ENCODE measurements around the gene EPHA5.

Gene EPHA5

DNA sequence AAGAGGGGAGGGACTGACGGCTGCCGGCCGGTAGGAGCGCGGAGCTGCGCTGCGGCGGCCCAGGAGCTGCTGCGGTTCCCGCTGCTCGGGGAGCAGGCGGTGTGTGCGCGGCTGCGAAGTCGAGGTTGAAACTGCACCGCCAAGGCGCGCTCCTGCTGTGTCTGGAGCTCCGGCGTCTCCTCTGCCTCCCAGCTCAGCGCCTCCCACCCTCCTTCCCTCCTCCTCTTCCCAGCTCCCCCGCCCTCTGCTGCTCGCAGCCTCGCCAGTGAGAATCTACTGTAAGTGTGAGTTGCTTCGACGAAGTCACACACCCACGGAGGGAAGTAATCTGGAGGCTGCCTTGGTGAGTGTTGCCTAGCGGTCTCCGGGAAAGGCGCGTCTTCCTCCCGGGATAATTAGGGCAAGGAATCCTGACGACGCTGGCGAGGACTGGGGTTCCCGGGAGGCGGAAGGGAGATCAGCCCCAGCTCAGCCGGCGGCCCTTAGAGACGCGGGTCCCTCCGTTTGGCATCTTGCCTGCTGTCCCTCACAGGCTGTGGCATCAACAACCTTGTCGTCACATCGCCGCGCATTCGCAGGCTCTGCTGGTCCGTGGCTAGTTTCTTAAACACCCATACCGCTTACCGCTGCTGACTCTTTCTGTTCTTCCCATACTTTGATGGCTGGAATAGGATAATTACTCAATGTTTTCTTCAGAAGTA, at the start of gene EPHA5:
Gene EPHA5 (minus strand): TSS at position 159 of the 701 bp plus-strand sequence. CDS start 747 bp downstream, outside the sequence.
- DNase-seq: peak; percentile 67

GRCh38 chr4:65719635-65720034, 49.3 kb upstream of the EPHA5 start:
- DNase-seq: no peak

- no peak for DNase-seq
Measured at GRCh38 chr4:65698631-65699030, 28.3 kb upstream of the EPHA5 start.

DNA sequence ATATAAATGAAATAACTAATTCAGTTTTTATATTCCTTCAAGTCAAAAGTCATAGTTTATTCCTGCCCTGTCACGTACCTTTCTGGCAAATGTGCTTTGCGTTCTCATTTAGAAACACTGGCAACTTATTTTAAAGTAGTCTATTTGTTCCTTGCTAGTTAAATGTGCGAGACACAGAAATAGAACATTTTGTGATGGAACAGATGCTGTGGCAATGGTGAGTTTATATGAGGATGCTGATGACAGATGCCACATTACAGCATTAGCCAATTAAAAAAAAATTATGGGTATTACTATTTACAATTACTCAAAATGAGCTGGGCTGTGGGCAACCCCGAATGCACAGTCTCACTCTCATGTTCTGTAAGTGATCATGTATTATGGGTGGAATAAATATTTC, 26.1 kb upstream of the EPHA5 start:
- DNase-seq: no peak

GRCh38 chr4:65671372-65671771, 1.1 kb upstream of the EPHA5 start:
- DNase-seq: no peak

- DNase-seq: no peak
Measured at GRCh38 chr4:65670020-65670330, 314 bp downstream of the EPHA5 start.

DNA sequence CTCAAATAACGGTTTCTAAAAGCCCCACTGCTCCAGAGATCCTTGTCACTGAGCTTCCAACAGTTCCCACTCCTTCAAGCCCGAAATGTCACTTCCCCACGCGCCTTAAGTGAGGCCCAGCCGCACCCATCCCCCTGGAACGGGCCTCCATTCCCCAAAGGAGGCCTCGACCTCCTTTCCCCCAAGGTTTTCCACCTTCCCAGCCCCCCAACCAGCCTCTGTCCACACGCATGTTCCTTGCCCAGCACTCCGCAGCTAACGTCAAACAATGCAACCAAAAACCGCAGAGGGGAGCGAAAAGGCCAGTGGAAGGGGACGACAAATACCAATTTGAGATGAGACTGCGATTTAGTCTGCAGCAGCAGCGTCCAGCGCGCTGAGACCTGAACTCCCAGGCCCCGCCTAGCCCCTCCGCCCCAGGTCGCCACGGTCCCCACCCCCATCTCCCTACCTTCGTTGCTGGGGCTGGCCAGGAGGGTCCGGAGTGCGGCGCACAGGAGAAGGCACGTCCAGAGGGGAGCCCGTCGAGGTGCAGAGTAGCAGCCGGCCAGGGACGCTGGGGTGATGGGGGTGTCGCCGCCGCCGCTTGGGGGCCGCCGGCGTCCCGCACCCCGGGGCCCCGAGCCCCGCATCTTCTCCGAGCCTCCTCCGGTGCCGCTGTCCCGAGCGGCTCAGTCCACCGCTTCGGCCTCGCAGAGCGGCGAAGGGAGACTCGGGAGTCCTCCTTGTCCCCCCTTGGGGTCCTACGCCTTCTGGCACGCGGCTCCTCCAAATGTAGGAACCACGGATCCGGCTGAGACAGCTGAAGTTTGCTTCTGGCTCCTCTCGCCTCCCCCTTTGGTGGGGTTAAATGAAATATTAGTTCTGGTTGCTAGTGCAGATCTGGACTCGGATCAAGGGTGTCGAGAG, 924 bp downstream of the EPHA5 start:
- no peak for DNase-seq

DNA sequence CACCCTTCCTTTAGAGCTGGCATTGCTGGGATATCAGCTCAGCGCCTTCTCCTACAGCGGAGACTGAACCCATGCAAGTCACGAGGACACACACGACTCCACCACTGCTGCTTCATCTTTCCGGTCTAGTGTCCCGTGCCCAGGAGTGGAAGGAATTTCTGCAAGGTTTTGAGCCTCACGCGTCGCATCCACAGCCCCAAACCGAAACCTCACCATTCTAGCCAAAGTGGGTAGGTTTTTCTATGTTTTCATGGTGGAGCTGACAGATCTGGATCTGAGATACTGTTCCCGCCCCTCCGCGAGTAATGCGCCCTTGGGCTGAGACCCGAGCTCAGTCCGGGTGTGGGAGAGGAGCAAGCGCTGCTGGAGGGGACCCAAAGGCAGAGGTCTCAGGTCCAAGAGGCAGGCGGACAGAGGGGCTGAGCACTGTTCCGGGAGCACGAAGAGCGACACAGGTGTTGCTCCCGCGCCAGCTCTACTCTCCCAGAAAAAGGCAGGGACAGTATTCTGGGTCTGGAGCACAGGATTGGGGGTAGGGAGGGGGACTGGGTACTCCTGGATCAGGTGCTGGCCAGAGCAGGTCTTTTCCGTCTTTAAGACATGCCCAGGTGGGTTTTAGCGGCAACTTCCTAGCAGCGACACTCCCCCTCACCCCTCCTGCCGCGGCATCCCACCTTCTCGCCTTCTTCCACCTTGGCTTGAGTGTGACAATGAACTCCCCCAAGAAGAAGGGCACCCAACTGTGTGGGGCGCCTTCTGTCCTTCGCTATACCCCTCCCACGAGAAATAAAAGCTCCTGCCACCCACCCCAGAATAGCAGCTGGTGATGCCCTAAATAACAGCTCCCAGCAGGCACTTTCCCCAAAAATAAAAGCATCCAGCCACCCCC, 1.8 kb downstream of the EPHA5 start:
- DNase-seq: no peak

DNA sequence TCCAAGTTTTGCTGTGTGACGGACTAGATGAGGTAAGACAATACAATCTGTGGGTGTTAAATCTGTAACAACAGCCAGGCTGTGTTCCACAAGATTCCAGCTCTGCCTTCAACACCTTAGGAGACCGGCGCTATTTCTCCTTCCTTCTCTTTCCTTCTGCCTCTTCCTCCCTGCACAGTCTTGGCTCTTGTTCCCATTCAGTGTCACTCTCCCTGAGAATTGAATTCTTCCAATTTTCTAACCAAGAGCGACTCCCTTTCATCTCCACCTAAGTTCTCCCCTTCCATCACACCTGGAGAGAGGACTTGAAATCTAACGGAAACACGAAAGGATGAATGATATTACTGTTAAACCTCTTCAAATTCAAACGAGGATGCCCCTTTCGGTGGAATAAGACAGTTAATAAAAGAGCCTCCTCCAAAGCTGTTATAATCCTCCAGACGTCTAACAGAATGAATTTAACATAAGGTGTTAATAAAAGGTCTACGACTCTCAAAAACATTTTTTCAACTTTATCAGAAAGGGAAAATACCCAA, 2.7 kb downstream of the EPHA5 start:
- DNase-seq: no peak

- DNase-seq: peak; percentile 80
Measured at GRCh38 chr4:65665771-65666523, 4.3 kb downstream of the EPHA5 start.

DNA sequence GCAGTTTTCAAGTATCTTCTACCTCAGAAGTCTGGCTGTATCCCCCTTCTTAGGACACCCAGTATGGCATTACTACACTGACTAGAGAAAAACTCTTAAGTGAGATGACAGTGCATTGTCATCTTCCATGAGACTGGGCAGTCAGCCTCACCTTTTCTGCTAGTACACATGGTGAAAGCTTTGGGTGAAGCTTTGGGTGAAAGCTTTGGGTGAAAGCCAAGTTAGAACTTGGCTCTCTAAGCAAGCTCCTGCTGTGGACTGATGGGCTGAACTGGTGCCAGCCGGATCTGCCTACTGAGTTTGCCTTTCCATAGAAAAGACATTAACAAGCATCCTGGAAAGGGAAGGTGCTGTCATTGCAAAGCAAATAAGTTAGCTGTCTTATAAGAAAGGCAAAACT, 8.8 kb downstream of the EPHA5 start:
- peak; percentile 86 for DNase-seq

GRCh38 chr4:65658117-65658516, 12.2 kb downstream of the EPHA5 start:
- no peak for DNase-seq

DNA sequence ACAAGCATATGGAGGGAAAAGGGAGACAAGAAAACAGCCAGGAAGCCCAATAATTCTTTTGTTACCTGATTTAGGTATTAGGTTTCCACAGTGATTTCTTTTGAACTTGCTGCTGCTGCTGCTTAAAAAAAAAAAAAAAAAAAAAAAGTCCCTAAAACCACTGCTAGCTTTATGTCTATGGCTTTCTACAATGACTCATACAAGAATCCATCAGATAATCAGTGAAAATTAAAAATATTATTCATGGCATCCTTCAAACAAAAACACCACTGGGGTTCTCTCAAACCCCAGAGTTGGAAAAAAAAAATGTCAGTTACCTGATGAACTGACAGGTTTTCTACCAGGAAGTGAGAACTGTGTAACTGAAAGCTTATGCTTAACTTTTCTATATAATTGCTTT, 14.3 kb downstream of the EPHA5 start:
- DNase-seq: no peak

GRCh38 chr4:65654976-65655375, 15.3 kb downstream of the EPHA5 start:
- no peak for DNase-seq

GRCh38 chr4:65653740-65654361, 16.4 kb downstream of the EPHA5 start:
- no peak for DNase-seq

DNA sequence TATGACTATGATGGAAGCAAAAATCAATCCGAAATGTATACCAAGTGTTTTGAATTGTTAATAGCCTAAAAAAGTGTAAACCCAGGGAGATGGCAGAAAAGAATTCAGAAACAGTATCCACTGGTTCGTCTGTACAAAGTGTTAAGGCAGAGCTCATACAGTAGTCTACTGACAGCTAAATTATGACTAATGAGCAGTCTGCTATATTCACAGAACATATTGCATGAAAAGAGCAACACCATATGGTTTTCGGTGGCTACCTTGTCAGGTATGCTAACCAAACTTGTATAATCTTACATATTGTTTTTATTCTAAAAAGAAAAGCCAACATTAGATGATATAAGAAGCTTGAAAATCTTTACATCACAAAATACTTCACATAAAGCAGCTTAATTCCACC, 18.5 kb downstream of the EPHA5 start:
- DNase-seq: no peak

DNA sequence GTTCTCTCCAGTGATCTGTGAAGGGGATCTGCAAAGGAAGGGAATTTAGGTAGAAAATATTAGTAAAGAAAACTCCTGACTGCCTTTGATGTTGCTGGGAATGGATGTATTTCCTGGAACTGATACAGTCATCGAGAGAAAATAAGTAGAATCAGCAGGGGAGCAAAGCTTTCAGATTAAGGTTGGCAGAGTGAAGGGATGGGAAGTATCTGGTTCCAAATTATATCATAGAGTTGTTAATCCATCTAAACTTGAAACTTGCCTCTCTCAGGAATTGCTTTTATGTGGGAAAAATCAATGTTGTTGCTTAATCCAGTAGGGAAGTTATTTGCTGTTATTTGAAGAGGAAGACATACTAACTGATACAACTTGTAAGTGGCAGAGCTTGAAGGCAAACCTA, 19.3 kb downstream of the EPHA5 start:
- DNase-seq: no peak

DNA sequence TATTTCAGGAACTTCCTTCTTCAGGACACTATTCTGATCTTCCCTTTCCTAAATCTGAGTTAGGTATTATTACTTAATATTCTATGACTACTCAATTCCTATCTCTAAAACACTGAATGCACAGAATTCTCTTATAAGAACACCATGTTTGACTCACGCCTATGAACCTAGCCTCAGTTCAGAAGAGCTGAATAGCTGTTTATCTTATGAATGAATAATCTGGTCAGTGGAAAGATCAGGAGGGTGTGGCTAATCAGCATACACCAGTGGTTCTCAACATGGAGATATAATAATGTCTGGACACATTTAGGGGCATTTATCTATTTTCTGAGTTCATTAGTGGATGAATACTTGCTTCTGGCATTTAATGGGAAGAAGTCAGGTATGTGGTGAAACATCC, 24.2 kb downstream of the EPHA5 start:
- DNase-seq: no peak

- DNase-seq: no peak
Measured at GRCh38 chr4:65645185-65645584, 25.1 kb downstream of the EPHA5 start.

DNA sequence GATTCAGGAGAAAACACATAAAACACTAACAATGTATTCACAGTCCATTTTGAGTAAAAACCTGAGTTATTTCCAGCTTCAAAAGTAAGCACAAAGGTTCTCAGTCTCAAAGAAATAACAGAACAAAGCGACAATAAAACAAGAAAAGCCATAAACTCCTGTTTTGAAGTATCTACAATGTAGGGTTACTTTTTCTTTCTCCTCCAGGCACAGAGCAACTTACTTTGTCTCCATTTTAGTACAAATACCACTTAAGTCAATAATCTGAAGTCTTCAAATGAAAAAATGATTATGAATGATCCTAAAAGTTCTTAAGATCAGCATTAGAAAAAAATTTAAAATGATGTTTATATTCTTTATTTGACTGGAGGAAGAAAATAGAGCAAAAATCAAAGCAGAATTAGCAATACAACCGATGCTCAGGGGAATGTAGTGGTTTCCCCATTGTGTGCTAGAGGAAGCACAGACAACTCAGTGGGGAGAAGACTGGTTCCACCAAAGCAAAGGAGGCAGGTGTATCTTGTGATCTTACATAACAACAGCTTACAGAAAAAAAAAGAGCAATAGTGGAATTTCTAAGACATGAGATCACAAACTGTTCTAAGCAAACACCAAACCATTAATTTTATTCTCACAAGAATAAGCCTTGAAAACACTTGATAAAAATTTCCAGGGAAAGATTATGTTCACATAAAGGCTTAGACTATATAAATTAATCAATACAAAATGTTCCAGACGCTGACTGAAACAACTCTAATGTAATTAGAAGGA, 35.1 kb downstream of the EPHA5 start:
- DNase-seq: no peak

DNA sequence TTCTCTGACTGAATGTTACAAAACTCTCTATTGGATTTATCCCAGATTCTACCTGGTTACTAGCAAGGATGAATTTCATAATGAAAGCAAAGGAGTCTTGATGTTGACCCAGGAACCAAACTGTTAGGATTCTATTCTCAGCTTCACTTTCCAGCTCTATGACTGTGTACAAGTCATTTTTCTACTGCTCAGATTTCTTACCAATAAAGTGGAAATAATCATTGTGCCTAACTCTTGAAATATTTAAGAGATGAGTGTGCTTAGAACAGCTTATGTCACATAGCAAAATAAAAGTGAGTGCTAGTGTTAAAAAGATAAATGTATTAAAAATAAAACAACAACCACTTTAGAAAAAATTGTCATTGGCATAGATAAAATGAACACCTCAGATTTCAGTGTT, 45.6 kb downstream of the EPHA5 start:
- DNase-seq: no peak
